Stimulated activated CD4-positive, alpha-beta T cell treated with anti-CD3 and anti-CD28 coated beads, Interleukin-4, amount 100 ng/mL, for 1 hour (primary cell): Measurements from ENCODE around the gene ZNF497.
"Not testable (repeated sequence)": the region's sequence is repeated elsewhere in the genome, so short reads cannot be mapped to it uniquely, and the experiment has no call there.

ENCODE experiments used
- DNase-seq: peaks from one replicate; pipeline ENCODE4 v3.0.0-alpha.2; 2020

ZNF497 gene

GRCh38 chr19:58393725-58394033, 31.1 kb upstream of the ZNF497 start:
- DNase-seq, result no peak

GRCh38 chr19:58392945-58393724, 30.6 kb upstream of the ZNF497 start:
- no peak for DNase-seq

DNA sequence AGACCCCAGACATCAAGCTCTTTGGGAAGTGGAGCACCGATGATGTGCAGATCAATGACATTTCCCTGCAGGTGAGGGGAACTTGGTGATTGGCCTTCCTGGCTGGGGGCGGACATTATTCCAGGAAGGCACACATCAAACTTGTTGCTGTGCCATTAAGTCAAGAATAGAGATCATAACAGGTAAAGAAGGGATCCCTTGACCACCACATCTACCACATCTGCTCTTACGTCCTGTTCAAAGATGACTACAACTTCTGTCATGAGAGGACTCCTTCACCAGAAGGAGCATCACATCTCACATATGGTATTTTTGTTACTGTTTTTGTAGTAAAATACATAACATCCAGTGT, 25.6 kb upstream of the ZNF497 start:
- no peak for DNase-seq

DNA sequence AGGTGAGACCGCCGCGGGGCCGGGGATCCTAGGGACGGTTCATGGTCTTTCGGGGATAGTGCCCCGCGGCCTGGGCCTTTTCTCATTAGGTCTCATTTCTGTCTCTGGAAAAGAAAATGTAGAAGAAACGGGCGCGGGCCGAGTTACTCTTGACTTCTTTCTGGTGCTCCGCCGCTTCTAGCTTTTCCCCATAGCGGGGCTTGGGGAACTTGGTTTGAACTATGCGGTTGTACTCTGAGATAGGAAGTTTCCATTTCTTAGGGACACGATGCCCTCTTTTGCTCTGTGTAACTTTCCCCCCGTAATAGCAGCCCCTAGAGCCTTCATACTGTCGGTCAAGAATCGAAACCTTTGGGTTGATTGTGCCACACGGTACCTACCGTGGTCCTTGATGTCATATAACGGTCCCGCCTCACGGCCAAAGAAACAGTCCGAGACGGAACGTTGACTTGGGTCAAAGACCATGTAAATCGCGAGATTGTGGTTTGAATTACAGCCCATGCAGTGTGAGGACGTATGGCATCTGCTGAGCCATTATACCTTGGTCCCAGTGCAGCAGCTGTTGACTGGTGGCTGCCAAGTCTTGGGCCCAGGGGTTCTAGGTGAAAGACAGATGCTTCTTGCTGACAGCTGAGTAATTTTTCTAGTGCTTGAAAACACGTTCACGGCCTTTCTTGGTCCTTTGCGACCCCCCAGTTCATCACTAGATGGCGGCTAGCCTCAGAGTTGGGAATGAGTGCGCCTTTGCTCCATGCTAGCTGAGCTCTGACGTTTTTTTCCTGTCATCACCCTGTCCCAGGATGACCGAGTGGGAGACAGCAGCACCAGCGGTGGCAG, 25.0 kb upstream of the ZNF497 start:
- DNase-seq, result no peak

DNA sequence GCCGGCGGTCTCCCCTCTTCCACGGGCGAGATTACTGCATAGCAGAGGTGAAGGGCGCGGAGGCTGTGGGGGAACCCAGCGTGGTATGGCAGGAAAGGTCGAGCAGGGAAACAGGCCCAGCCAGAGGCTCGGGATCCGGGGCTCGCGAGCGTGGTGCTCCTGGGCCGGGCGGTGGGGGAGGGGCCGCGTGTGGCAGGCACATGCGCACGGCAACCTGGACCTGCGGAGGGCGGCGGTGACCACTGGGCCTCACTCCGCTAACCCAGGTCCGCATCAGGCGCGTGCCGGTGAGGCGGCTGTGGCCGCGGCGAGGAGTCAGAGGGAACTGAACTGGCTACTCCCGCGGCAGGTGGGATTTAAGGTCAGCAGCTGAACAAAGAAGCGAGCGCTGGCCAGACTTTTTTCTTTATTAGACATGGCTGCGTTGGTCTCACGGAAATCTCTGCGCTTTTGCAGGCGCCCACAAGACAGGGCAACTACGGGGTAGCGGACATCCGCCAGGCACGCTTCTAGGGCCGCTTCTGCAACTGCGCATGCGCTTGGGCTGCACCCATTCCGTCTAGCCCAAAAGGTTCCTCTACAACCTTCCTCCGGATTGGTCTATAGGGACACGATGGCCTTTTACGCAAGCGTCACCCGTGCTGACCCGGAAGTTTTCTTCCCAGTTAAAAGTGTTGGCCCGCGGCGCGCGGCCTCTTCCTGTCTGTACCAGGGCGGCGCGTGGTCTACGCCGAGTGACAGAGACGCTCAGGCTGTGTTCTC, 24.2 kb upstream of the ZNF497 start, which contains the start of gene RPS5:
RPS5 (plus strand) TSS at position 694 of the 762 bp plus-strand sequence. CDS start 869 bp downstream, outside the sequence.
- peak; percentile 93 for DNase-seq

DNA sequence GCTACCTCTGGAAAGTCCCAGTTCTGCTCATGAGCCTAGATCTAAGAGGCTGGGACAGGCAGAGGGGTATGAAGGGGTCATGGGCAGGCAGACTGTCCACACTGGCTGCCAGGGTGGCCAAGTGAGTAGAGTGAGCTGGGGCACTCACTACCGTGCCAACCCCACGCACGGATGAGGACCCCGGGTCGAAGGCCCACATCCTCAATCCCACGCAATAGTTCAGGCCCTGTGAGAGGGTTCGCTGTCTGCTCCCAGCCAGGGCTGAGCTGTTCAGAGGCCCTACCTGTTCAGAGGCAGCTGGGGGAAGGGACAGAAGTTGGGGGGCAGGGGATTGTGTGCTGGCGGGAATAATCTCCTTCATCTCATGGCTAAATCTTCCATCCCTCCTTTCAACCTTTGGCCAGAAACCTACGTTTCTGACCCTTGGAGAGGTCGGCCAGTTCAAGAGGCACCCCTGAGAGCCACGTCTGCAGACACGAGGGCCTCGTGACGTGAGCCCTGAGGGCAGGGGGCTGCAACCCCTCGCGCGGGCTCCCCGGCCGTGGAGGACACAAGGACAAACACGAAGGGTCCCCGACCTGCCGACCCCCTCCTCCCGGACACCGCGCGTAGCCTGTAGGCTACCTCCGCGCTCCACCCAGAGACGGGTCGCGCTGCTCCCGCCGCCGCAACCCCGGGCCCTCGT, 23.5 kb upstream of the ZNF497 start:
- peak; percentile 45 for DNase-seq

GRCh38 chr19:58385313-58385890, 22.9 kb upstream of the ZNF497 start:
- DNase-seq, result no peak

GRCh38 chr19:58382997-58383603, 20.5 kb upstream of the ZNF497 start:
- DNase-seq, result no peak

- peak; percentile 15 for DNase-seq
These were observed 19.1 kb upstream of the ZNF497 start for GRCh38 chr19:58381460-58382212.

DNA sequence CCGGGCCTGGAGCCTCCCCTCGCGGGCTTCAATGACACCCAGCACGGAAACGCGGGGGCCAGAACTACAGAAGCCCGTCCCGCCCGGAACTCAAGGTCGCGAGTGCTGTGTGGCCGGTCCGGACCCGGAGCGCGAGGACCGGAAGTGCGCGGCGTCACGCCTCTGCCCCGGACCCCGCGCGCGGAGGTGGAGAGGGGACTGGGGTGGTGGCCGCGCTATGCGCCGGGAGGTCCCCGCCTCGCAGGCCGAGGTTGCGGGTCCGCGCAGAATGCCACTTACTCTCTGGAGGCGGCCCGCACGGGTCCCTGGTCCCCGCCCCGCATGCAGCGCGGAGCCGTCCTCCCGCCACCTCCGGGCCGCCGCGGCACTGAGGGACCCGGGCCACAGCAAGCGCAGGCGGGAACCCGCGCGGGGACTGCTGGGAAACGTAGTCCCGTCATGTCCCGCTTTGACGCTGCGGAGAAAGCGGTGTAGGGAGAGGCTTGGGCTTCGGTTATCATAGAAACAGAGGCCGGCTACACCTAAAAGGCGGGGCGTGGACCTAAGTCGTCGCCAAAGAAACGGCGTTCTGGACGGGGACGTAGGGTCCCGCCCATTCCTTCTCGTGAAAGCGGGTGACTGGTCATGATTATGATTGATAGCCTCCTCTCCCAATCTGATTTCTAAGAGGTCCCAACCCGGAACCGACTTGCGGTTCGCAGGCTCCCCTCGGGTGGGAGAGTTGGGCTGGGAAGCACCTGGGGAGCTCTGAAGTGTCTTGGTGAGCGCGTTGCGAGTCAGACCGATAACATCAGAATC, 18.3 kb upstream of the ZNF497 start, which contains the start of gene ZNF837:
ZNF837 (minus strand) TSS at position 369 of the 798 bp plus-strand sequence. CDS start 11,698 bp downstream, outside the sequence.
- peak; percentile 96 for DNase-seq

GRCh38 chr19:58380037-58380661, 17.6 kb upstream of the ZNF497 start:
- DNase-seq, result no peak

DNA sequence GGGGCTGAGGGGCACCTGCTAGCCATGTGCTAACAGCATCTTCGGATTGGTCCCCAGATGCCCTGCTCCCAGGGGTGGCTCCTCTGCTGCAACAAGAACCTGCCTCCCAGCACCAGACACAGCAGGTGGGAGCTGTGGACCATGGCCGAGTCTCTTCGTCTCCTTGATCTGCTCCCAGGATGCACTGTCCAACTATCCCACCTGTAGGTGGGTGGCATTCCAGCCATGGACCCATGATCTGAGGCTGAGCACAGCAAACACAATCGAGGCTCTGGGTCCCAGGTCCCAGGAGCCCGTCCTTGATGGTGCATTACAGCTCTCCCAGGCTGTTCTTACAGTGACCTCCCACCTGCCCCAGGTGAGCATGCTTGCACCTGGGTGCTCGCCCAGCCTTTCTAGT, 16.7 kb upstream of the ZNF497 start:
- DNase-seq, result no peak

GRCh38 chr19:58376724-58377123, 14.2 kb upstream of the ZNF497 start:
- DNase-seq, result not testable (repeated sequence)

DNA sequence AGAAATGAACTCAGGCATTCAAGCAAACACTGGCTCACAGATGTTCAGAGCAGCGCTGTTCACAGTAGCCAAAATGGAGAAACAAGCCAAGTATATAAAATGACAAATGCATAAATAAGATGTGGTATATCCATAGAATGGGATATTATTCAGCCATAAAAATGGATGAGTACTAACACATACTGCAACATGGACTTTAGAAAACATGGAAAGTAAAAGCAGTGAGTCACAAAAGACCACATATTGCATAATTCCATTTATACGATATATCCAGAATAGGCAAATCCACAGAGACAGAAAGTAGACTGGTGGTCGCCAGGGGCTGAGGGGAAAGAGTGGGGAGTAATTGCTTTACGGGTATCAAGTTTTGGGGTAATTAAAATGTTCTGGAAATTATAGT, 11.6 kb upstream of the ZNF497 start:
- no peak for DNase-seq

DNA sequence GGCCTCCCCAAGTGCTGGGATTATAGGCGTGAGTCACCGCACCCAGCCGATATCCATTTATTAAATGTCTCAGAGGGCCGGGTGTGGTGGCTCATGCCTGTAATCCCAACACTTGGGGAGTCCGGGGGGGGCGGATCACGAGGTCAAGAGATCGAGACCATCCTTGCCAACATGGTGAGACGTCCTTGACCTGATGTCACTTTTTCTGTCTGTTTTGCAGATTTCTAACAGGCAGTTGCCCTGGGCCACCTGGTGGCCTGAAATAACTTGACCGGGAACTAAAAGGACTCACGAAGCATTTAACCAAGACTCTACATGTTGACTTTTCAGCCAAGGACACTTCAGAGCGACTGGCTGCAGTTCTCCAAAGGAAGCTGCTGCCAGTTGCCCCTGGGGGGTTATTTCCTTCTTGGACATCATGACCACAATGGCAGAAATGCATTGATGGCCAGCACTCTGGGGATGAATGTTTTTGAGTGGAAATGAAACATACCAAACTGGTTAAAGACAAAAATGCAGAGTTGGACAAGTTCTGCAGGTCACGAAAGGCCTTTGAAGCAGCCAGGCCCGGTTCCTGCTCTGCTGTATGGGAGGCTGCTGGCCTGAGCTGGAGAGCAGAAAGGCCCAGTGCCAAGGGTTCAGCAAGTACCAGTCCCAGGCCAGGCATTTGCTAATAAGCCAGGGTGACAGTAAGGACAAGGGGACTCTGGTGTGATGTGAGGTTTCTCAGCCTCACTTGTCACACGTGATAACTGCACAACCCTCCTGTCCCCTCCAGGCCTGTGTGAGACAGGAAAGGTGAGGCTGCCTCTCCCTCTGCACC, 10.0 kb upstream of the ZNF497 start:
- no peak for DNase-seq

DNA sequence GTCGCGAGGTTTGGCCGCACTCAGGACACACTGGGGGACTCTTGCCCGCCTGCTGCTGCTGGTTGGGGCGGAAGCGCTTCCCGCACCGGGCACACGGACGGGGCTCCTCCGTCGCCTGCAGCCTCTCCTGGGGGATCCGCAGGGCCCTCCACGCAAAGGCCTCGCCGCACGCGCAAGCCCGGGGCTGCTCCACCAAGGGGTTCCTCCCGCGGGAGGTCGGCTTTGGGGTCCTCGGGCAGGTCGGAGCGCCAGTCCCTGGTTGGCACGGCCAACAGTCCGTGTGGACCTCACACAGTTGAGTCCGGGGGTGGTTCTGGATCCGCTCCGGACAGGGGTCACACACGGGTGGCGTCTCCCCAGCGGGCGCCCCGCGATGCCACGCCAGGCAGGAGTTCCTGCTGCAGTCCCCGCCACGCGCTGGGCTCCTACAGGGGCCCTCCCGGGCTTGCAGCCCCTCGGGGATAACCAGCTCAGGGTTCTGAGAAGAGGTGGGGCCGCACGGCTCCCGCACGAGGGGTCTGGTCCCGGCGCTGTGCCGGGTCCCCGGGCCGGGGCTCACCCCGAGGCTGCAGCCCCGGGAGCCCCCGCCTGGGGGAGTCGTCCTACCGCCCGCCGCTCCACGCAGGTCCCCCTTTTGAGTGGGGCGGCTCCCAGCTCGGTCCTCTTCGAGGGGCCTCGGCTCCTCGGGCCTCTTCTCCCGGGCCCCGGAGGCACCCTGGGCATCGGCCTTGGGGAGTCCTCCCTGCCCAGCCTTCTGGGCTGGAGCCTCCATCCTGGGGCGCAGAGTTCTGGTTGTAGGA, 6.2 kb upstream of the ZNF497 start:
- DNase-seq, result no peak

DNA sequence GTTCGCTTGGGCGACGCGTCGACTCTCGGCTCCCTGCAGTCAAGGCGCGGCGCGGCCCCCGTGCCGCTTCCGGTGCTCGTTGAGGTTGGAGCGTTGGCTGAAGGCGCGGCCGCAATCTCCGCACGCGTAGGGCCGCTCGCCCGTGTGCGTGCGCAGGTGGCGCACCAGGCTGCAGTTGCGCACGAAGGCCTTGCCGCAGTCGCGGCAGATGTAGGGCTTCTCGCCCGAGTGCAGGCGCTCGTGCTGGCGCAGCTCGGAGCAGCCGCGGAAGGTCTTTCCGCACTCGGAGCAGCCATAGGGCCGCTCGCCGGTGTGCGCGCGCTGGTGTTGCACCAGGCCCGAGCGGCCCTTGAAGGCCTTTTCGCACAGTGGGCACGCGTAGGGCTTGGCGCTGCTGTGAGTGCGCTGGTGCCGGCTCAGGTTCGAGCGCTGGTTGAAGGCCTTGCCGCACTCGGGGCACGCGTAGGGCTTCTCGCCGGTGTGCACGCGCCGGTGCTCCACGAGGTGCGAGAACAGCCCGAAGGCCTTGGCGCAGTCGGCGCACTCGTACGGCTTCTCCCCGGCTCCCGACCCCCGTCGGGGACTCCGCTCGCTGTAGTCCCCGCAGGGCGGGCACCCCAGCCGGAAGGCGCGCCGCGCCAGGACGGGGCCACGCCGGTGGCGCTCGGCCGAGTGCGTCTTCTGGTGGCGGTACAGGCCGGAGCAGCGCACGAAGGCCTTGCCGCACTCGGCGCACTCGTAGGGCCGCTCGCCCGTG, 5.3 kb upstream of the ZNF497 start:
- no peak for DNase-seq
